Breast epithelium (tissue), 3 donors: ENCODE results near the gene ZSWIM8.

ENCODE experiments used
- CTCF ChIP-seq, 3 donors: fragments of 450-650 bp; IDR thresholded peaks; one replicate each; pipeline ENCODE4 v1.5.1; 2016 to 2017; ENCODE audit warnings: antibody characterized with exemption in 3 of 3, mild to moderate bottlenecking in 3 of 3, moderate library complexity in 3 of 3
- POLR2A ChIP-seq: fragments of 450-650 bp; IDR thresholded peaks from one replicate; pipeline ENCODE4 v1.6.1; 2016; ENCODE audit warnings: antibody characterized with exemption, mild to moderate bottlenecking, moderate library complexity
- POLR2AphosphoS5 ChIP-seq, 3 donors: sonication (generic); formaldehyde crosslinking; IDR thresholded peaks; one replicate each; pipeline ENCODE4 v1.6.1; 2017; ENCODE audit warnings: antibody characterized with exemption in 3 of 3

GRCh38 chr10:73782749-73783085 is 2.7 kb upstream of the ZSWIM8 start:
- TF ChIP-seq CTCF (IDR thresholded peaks at IDR 0.05) (no peak), POLR2AphosphoS5 (IDR thresholded peaks at IDR 0.05) (no peak), POLR2A (no peak)
